GM19324 (cell line): ENCODE results near the gene KIF1B.
"Not testable (repeated sequence)": the region's sequence is repeated elsewhere in the genome, so short reads cannot be mapped to it uniquely, and the experiment has no call there.

ENCODE experiments used
- ATAC-seq: cut with Tn5 transposase; IDR thresholded peaks from one replicate; pipeline ENCODE4 v1.9.1; 2021; ENCODE audit warnings: mild to moderate bottlenecking, moderate library complexity; ENCODE audit not compliant: unreplicated experiment, low FRiP score

The KIF1B gene

GRCh38 chr1:10232163-10232562 is 21.8 kb downstream of the KIF1B start:
- no peak for ATAC-seq

- ATAC-seq, result no peak
Observed at GRCh38 chr1:10236405-10237156, 26.2 kb downstream of the KIF1B start.

- ATAC-seq, result no peak
Observed at GRCh38 chr1:10237157-10237539, 26.8 kb downstream of the KIF1B start.

GRCh38 chr1:10242135-10242534 is 31.8 kb downstream of the KIF1B start:
- ATAC-seq, result no peak

GRCh38 chr1:10242811-10243210 is 32.4 kb downstream of the KIF1B start:
- ATAC-seq, result no peak

GRCh38 chr1:10245674-10246073 is 35.3 kb downstream of the KIF1B start:
- no peak for ATAC-seq

GRCh38 chr1:10249808-10250457 is 39.6 kb downstream of the KIF1B start:
- no peak for ATAC-seq

GRCh38 chr1:10250663-10251062 is 40.3 kb downstream of the KIF1B start:
- no peak for ATAC-seq

- ATAC-seq, result not testable (repeated sequence)
Observed at GRCh38 chr1:10251325-10252108, 41.1 kb downstream of the KIF1B start.

GRCh38 chr1:10252508-10252907 is 42.1 kb downstream of the KIF1B start:
- no peak for ATAC-seq

- ATAC-seq, result no peak
Observed at GRCh38 chr1:10253149-10253548, 42.8 kb downstream of the KIF1B start.

GRCh38 chr1:10253755-10254154 is 43.4 kb downstream of the KIF1B start:
- ATAC-seq, result no peak

- ATAC-seq, result no peak
Observed at GRCh38 chr1:10257851-10258250, 47.5 kb downstream of the KIF1B start.

- not testable (repeated sequence) for ATAC-seq
Observed at GRCh38 chr1:10259547-10259946, 49.2 kb downstream of the KIF1B start.

- ATAC-seq, result no peak
Observed at GRCh38 chr1:10263450-10264082, 53.2 kb downstream of the KIF1B start.

GRCh38 chr1:10265027-10265426 is 54.7 kb downstream of the KIF1B start:
- no peak for ATAC-seq

- no peak for ATAC-seq
Observed at GRCh38 chr1:10265900-10266299, 55.5 kb downstream of the KIF1B start.

- ATAC-seq, result no peak
Observed at GRCh38 chr1:10267319-10267718, 56.9 kb downstream of the KIF1B start.

- no peak for ATAC-seq
Observed at GRCh38 chr1:10267921-10268320, 57.6 kb downstream of the KIF1B start.

GRCh38 chr1:10271090-10271489 is 60.7 kb downstream of the KIF1B start:
- ATAC-seq, result no peak

GRCh38 chr1:10271869-10272268 is 61.5 kb downstream of the KIF1B start:
- ATAC-seq, result no peak
